MM.1S (cell line): ENCODE results near the gene TADA2A.
A peak's percentile ranks its signal among the peaks of the same experiment; 100 is the strongest.

Source experiments
- DNase-seq: peaks from one replicate; pipeline ENCODE4 v3.0.0-alpha.2; 2015
- H2AFZ ChIP-seq: fragments of 300-600 bp; sonication (generic); 2 replicates; pipeline ENCODE4 v1.6.0; 2016; ENCODE audit warnings: antibody characterized with exemption, low read length
- H3F3A ChIP-seq: fragments of 300-600 bp; sonication (generic); 2 replicates; pipeline ENCODE4 v1.6.1; 2016; ENCODE audit warnings: mild to moderate bottlenecking, antibody characterized with exemption, low read length, moderate library complexity, mixed read lengths; ENCODE audit not compliant: insufficient read depth
- H3K27ac ChIP-seq: fragments of 300-600 bp; sonication (generic); 2 replicates; pipeline ENCODE4 v1.5.1; 2016; ENCODE audit warnings: mild to moderate bottlenecking, low read length
- H3K27me3 ChIP-seq: fragments of 300-600 bp; sonication (generic); replicated peaks from 2 replicates; pipeline ENCODE4 v1.6.0; 2016; ENCODE audit warnings: low read length; ENCODE audit not compliant: insufficient read depth
- H3K36me3 ChIP-seq: fragments of 300-600 bp; sonication (generic); replicated peaks from 2 replicates; pipeline ENCODE4 v1.6.1; 2016; ENCODE audit warnings: mild to moderate bottlenecking, low read length, mixed read lengths; ENCODE audit not compliant: insufficient read depth
- H3K4me1 ChIP-seq: fragments of 300-600 bp; sonication (generic); 2 replicates; pipeline ENCODE4 v1.6.1; 2016; ENCODE audit warnings: low read length, mixed read lengths
- H3K4me2 ChIP-seq: fragments of 300-600 bp; sonication (generic); 2 replicates; pipeline ENCODE4 v1.6.0; 2016; ENCODE audit warnings: low read depth, low read length
- H3K4me3 ChIP-seq: fragments of 300-600 bp; sonication (generic); 2 replicates; pipeline ENCODE4 v1.5.1; 2016; ENCODE audit warnings: low read length, mixed read lengths
- H3K79me2 ChIP-seq: fragments of 300-600 bp; sonication (generic); 2 replicates; pipeline ENCODE4 v1.6.1; 2016; ENCODE audit warnings: mixed run types, low read length, mixed read lengths
- H3K9ac ChIP-seq: fragments of 300-600 bp; sonication (generic); 2 replicates; pipeline ENCODE4 v1.6.1; 2016; ENCODE audit warnings: low read length, mixed read lengths
- H3K9me2 ChIP-seq: fragments of 300-600 bp; sonication (generic); replicated peaks from 2 replicates; pipeline ENCODE4 v1.6.1; 2016; ENCODE audit warnings: mild to moderate bottlenecking, low read length, mixed read lengths; ENCODE audit not compliant: insufficient read depth
- H3K9me3 ChIP-seq: fragments of 300-600 bp; sonication (generic); replicated peaks from 2 replicates; pipeline ENCODE4 v1.6.1; 2016; ENCODE audit warnings: mild to moderate bottlenecking, low read length, mixed read lengths; ENCODE audit not compliant: insufficient read depth
- H4K20me1 ChIP-seq: fragments of 300-600 bp; sonication (generic); 2 replicates; pipeline ENCODE4 v1.6.1; 2016; ENCODE audit warnings: mild to moderate bottlenecking, low read length, moderate library complexity, mixed read lengths; ENCODE audit not compliant: insufficient read depth
- EZH2 ChIP-seq: fragments of 300-600 bp; sonication (generic); optimal IDR thresholded peaks from 2 replicates; pipeline ENCODE3; 2017; ENCODE audit warnings: low read depth, mild to moderate bottlenecking, antibody characterized with exemption, low read length, mixed read lengths
- EZH2phosphoT487 ChIP-seq: fragments of 300-600 bp; sonication (generic); IDR thresholded peaks from 2 replicates; pipeline ENCODE4 v1.6.1; 2018; ENCODE audit warnings: antibody characterized with exemption, low read length
- TF ChIP-seq, protein P1 (sequence below): fragments of 300-600 bp; sonication (generic); IDR thresholded peaks from 2 replicates; pipeline ENCODE4 v1.5.1; 2016; ENCODE audit warnings: antibody characterized with exemption, low read length, mixed read lengths

Gene TADA2A

DNA sequence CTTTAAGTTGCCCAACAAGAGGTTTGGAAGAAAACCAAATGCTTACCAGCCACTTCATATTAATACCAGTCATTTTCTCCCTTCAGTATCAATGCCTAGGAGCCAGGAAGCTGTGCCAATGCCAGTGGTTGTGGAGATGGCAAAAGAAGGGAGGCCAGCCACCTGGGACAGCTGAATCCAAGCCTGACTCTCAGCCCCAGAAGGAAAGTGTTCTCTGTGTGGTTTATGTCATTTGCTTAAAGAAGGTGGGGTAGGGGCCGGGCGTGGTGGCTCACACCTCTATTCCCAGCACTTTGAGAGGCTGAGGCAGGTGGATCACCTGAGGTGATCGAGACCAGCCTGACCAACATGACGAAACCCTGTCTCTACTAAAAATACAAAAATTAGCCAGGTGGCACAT is 17.5 kb upstream of the TADA2A start:
- no peaks in the 10 kb centered on the region for H3K36me3 ChIP-seq
- peaks cover 11% of the 10 kb centered on the region for H3K4me1 ChIP-seq
- H2AFZ ChIP-seq, result no peak overlapping the region
- DNase-seq, result no peak
- H3K9me2 ChIP-seq, result no peaks in the 10 kb centered on the region
- H3F3A ChIP-seq, result no peaks in the 10 kb centered on the region
- no peak overlapping the region for H3K4me3 ChIP-seq
- H3K79me2 ChIP-seq, result no peaks in the 10 kb centered on the region
- H4K20me1 ChIP-seq, result no peaks in the 10 kb centered on the region
- no peak overlapping the region for H3K4me2 ChIP-seq
- TF ChIP-seq EZH2, result no peak
- TF ChIP-seq, protein P1, sequence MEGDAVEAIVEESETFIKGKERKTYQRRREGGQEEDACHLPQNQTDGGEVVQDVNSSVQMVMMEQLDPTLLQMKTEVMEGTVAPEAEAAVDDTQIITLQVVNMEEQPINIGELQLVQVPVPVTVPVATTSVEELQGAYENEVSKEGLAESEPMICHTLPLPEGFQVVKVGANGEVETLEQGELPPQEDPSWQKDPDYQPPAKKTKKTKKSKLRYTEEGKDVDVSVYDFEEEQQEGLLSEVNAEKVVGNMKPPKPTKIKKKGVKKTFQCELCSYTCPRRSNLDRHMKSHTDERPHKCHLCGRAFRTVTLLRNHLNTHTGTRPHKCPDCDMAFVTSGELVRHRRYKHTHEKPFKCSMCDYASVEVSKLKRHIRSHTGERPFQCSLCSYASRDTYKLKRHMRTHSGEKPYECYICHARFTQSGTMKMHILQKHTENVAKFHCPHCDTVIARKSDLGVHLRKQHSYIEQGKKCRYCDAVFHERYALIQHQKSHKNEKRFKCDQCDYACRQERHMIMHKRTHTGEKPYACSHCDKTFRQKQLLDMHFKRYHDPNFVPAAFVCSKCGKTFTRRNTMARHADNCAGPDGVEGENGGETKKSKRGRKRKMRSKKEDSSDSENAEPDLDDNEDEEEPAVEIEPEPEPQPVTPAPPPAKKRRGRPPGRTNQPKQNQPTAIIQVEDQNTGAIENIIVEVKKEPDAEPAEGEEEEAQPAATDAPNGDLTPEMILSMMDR, result no peak
- no peak for TF ChIP-seq EZH2phosphoT487
- H3K27ac ChIP-seq, result no peak overlapping the region
- no peaks in the 10 kb centered on the region for H3K27me3 ChIP-seq
- H3K9me3 ChIP-seq, result no peaks in the 10 kb centered on the region
- no peak overlapping the region for H3K9ac ChIP-seq

DNA sequence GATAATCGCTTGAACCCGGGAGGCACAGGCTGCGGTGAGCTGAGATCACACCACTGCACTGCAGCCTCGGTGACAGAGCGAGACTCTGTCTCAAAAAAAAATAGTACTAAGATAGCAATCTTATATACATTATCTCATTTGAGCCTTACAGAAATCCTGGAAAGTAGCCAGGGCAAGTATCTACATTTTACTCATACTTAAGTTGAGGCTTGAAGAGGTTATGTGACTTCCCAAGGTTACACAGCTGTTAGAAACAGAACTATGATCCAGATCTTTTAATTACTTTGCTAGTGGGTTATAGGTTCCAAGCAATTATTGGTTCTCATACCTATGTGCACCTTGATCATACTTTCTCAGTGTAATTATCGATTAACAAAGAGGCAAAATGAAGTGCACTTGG is 15.5 kb upstream of the TADA2A start:
- Histone ChIP-seq H3F3A (no peaks in the 10 kb centered on the region), H3K36me3 (no peaks in the 10 kb centered on the region), H3K4me3 (no peak overlapping the region), H3K27me3 (no peaks in the 10 kb centered on the region), H3K27ac (no peak overlapping the region), H3K4me1 (peaks cover 11% of the 10 kb centered on the region), H4K20me1 (no peaks in the 10 kb centered on the region), H3K4me2 (no peak overlapping the region), H3K9me3 (no peaks in the 10 kb centered on the region), H3K9me2 (no peaks in the 10 kb centered on the region), H3K79me2 (no peaks in the 10 kb centered on the region), H2AFZ (no peak overlapping the region), H3K9ac (no peak overlapping the region)
- no peak for DNase-seq
- TF ChIP-seq EZH2phosphoT487 (no peak), EZH2 (no peak)
- TF ChIP-seq, protein P1, result no peak

DNA sequence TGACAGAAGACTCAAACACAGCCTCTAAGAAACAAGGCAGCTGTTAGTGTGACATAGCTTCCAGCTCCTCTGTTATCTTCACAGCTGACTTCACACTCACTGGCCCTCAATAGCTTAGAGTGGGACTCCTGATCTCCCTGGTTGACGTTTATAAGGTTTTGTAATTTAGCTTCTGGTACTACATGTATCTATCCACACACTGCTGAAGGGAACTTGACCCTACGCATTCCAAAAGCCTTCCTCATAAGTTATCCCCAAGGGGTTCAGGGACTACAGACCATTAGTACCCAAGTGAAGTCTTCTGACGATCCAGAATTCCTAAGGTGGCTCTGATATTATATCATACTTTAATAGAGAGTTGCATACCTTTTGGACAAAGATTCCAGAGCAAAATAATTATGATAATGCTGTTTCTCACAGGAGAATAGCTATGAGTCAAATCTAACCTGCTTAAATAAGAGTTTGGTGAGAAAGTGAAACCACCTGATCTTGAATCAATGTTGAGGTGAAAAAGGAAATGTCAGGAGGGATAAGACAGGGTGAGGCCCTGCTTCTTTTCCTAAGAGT is 14.6 kb upstream of the TADA2A start:
- Histone ChIP-seq H3K9me3 (no peaks in the 10 kb centered on the region), H3K4me2 (peak overlapping the region; percentile 59), H3K27me3 (no peaks in the 10 kb centered on the region), H3K79me2 (no peaks in the 10 kb centered on the region), H3K4me3 (0 out of 2 replicates have a peak overlapping the region, but pooled peaks have one; percentile 9), H3F3A (no peaks in the 10 kb centered on the region), H3K9me2 (no peaks in the 10 kb centered on the region), H2AFZ (peak overlapping the region; percentile 15; the same call in 1 of the 2 replicates), H3K9ac (no peak overlapping the region), H4K20me1 (no peaks in the 10 kb centered on the region), H3K27ac (no peak overlapping the region), H3K4me1 (peaks cover 11% of the 10 kb centered on the region), H3K36me3 (no peaks in the 10 kb centered on the region)
- TF ChIP-seq EZH2phosphoT487 (no peak), EZH2 (no peak)
- TF ChIP-seq, protein P1, result no peak
- DNase-seq, result peak; percentile 25
